GM06990 (cell line): ENCODE data around the gene PHF21A.
"Not testable (repeated sequence)": the region's sequence is repeated elsewhere in the genome, so short reads cannot be mapped to it uniquely, and the experiment has no call there.

ENCODE experiments used
- DNase-seq: peaks from one replicate; pipeline ENCODE4 v3.0.0-alpha.2; 2011; ENCODE audit not compliant: insufficient read length; ENCODE audit errors: extremely low read depth
- H3K27me3 ChIP-seq: replicated peaks from 2 replicates; pipeline ENCODE4 v1.6.0; 2011; ENCODE audit warnings: low read length; ENCODE audit not compliant: control insufficient read depth, insufficient read depth
- H3K36me3 ChIP-seq: 2 replicates; pipeline ENCODE4 v1.5.1; 2011; ENCODE audit warnings: low read length; ENCODE audit not compliant: control insufficient read depth, insufficient read depth
- H3K4me3 ChIP-seq: replicated peaks from 2 replicates; pipeline ENCODE4 v1.5.1; 2011; ENCODE audit warnings: low read depth, mild to moderate bottlenecking, control low read depth, low read length
- CTCF ChIP-seq: IDR thresholded peaks from 2 replicates; pipeline ENCODE4 v1.5.1; 2011; ENCODE audit warnings: low read length, control low read depth, mild to moderate bottlenecking, inconsistent platforms; ENCODE audit not compliant: insufficient read depth, poor library complexity, severe bottlenecking

The PHF21A gene

GRCh38 chr11:45988921-45989320, 132.3 kb downstream of the PHF21A start:
- H3K4me3 ChIP-seq = no peak overlapping the region
- DNase-seq = no peak
- TF ChIP-seq CTCF = no peak
- H3K27me3 ChIP-seq = no peaks in the 10 kb centered on the region
- H3K36me3 ChIP-seq = no peaks in the 10 kb centered on the region

- H3K36me3 ChIP-seq = no peaks in the 10 kb centered on the region
- H3K4me3 ChIP-seq = no peak overlapping the region
- DNase-seq = no peak
- TF ChIP-seq CTCF = no peak
- H3K27me3 ChIP-seq = no peaks in the 10 kb centered on the region
These were observed 136.0 kb downstream of the PHF21A start for GRCh38 chr11:45985212-45985611.

- DNase-seq = no peak
- peaks cover 2% of the 10 kb centered on the region for H3K36me3 ChIP-seq
- no peaks in the 10 kb centered on the region for H3K27me3 ChIP-seq
- H3K4me3 ChIP-seq = no peak overlapping the region
- TF ChIP-seq CTCF = no peak
These were observed 137.1 kb downstream of the PHF21A start for GRCh38 chr11:45984192-45984591.

GRCh38 chr11:45983471-45983845, 137.8 kb downstream of the PHF21A start:
- DNase-seq = no peak
- Histone ChIP-seq H3K4me3 (no peak overlapping the region), H3K27me3 (no peaks in the 10 kb centered on the region), H3K36me3 (peaks cover 2% of the 10 kb centered on the region)
- no peak for TF ChIP-seq CTCF

GRCh38 chr11:45982656-45983470, 138.4 kb downstream of the PHF21A start:
- DNase-seq = no peak
- H3K27me3 ChIP-seq = no peaks in the 10 kb centered on the region
- no peak for TF ChIP-seq CTCF
- H3K4me3 ChIP-seq = no peak overlapping the region
- peaks cover 2% of the 10 kb centered on the region for H3K36me3 ChIP-seq

GRCh38 chr11:45981826-45982225, 139.4 kb downstream of the PHF21A start:
- H3K36me3 ChIP-seq, H3K4me3 ChIP-seq, DNase-seq, H3K27me3 ChIP-seq: not testable (repeated sequence)
